GM21737 (cell line): ENCODE results near the gene ADAMTSL1.

Source experiments
- ATAC-seq: cut with Tn5 transposase; IDR thresholded peaks from one replicate; pipeline ENCODE4 v1.9.1; 2021; ENCODE audit warnings: mild to moderate bottlenecking, moderate library complexity; ENCODE audit not compliant: unreplicated experiment

Gene ADAMTSL1

GRCh38 chr9:18466101-18466500, 7.9 kb upstream of the ADAMTSL1 start:
- no peak for ATAC-seq

GRCh38 chr9:18467696-18468095, 6.3 kb upstream of the ADAMTSL1 start:
- ATAC-seq, result no peak

- ATAC-seq, result no peak
Observed at GRCh38 chr9:18472435-18472834, 1.5 kb upstream of the ADAMTSL1 start.

GRCh38 chr9:18472841-18473251, 1.1 kb upstream of the ADAMTSL1 start:
- no peak for ATAC-seq

- ATAC-seq, result no peak
Observed at GRCh38 chr9:18474783-18475182, 830 bp downstream of the ADAMTSL1 start.

- no peak for ATAC-seq
Observed at GRCh38 chr9:18477121-18477660, 3.2 kb downstream of the ADAMTSL1 start.

- no peak for ATAC-seq
Observed at GRCh38 chr9:18477719-18478118, 3.8 kb downstream of the ADAMTSL1 start.

GRCh38 chr9:18478501-18479361, 4.8 kb downstream of the ADAMTSL1 start:
- ATAC-seq, result no peak

GRCh38 chr9:18479405-18479804, 5.5 kb downstream of the ADAMTSL1 start:
- ATAC-seq, result no peak

GRCh38 chr9:18480662-18481093, 6.7 kb downstream of the ADAMTSL1 start:
- ATAC-seq, result no peak

GRCh38 chr9:18482371-18482770, 8.4 kb downstream of the ADAMTSL1 start:
- no peak for ATAC-seq

GRCh38 chr9:18485714-18486113, 11.8 kb downstream of the ADAMTSL1 start:
- ATAC-seq, result no peak

- no peak for ATAC-seq
Observed at GRCh38 chr9:18487611-18488010, 13.7 kb downstream of the ADAMTSL1 start.

GRCh38 chr9:18488886-18489285, 14.9 kb downstream of the ADAMTSL1 start:
- no peak for ATAC-seq

- ATAC-seq, result no peak
Observed at GRCh38 chr9:18489861-18490260, 15.9 kb downstream of the ADAMTSL1 start.

- ATAC-seq, result no peak
Observed at GRCh38 chr9:18490641-18491370, 16.9 kb downstream of the ADAMTSL1 start.

- ATAC-seq, result no peak
Observed at GRCh38 chr9:18492612-18493011, 18.7 kb downstream of the ADAMTSL1 start.

GRCh38 chr9:18493451-18493993, 19.6 kb downstream of the ADAMTSL1 start:
- ATAC-seq, result no peak

GRCh38 chr9:18495065-18495464, 21.1 kb downstream of the ADAMTSL1 start:
- ATAC-seq, result no peak

- no peak for ATAC-seq
Observed at GRCh38 chr9:18496256-18497000, 22.5 kb downstream of the ADAMTSL1 start.

- no peak for ATAC-seq
Observed at GRCh38 chr9:18499062-18499461, 25.1 kb downstream of the ADAMTSL1 start.
